Occipital lobe (tissue), 3 donors: ENCODE results near the gene NPIPB9. TPM values are rescaled to one million over a fixed set of nuclear protein-coding genes. Genes with fewer than 3 reads are reported as not detected.

ENCODE experiments used
- DNase-seq: peaks from one replicate; lab custom pipeline; 2025; lab: John Stamatoyannopoulos, UW
- small RNA-seq: library from RNA; depleted of rRNA; stranded (forward); fragments of <200 nt; gene quantifications from one replicate; pipeline ENCODE3, GENCODE V24; 2014
- total RNA-seq: library from RNA; depleted of rRNA; stranded (reverse); fragments of >200 nt; gene quantifications from one replicate; pipeline ENCODE4 v1.2.3, GENCODE V29; 2014

The NPIPB9 gene
- total RNA-seq, 1 donor from 2014 or later = 3.1 TPM

GRCh38 chr16:28821874-28822519 lies 70.4 kb downstream of the NPIPB9 start:
- DNase-seq = no peak

Small RNAs within 50 kb of the gene (small RNA-seq; reads per million reads assigned to genes)
- gene MIR6862-2 = not detected

Other genes with a start within 250 kb of the NPIPB9 start
- not detected for gene IL27, start 245.0 kb upstream of the NPIPB9 start, total RNA-seq
- 0.16 TPM for gene NUPR1, start 212.8 kb upstream of the NPIPB9 start, total RNA-seq
- gene SGF29, start 197.9 kb upstream of the NPIPB9 start, total RNA-seq = 10.8 TPM
- gene SULT1A2, start 154.7 kb upstream of the NPIPB9 start, total RNA-seq = not detected
- gene SULT1A1, start 141.7 kb upstream of the NPIPB9 start, total RNA-seq = 7.3 TPM
- not detected for gene NPIPB8, start 113.7 kb upstream of the NPIPB9 start, total RNA-seq
- 93.7 TPM for gene EIF3C, start 40.3 kb upstream of the NPIPB9 start, total RNA-seq
- 19.2 TPM for gene ATXN2L, start 71.2 kb downstream of the NPIPB9 start, total RNA-seq
- gene TUFM, start 94.6 kb downstream of the NPIPB9 start, total RNA-seq = 56.6 TPM
- 15.1 TPM for gene SH2B1, start 112.1 kb downstream of the NPIPB9 start, total RNA-seq
- 0.16 TPM for gene ATP2A1, start 126.7 kb downstream of the NPIPB9 start, total RNA-seq
- 17.8 TPM for gene RABEP2, start 173.5 kb downstream of the NPIPB9 start, total RNA-seq
- not detected for gene CD19, start 180.2 kb downstream of the NPIPB9 start, total RNA-seq
- 19.8 TPM for gene NFATC2IP, start 199.2 kb downstream of the NPIPB9 start, total RNA-seq
- 17.8 TPM for gene SPNS1, start 223.0 kb downstream of the NPIPB9 start, total RNA-seq
- gene LAT, start 233.3 kb downstream of the NPIPB9 start, total RNA-seq = 0.62 TPM